ENCODE results near the gene MAPRE2.

- no peak for TF ChIP-seq ZBTB2 (CRISPR knock-in tag; IDR thresholded peaks at IDR 0.05; ENCODE audit: low read depth)
- TF ChIP-seq TBP (CRISPR knock-in tag; IDR thresholded peaks at IDR 0.05) = no peak
- TF ChIP-seq REST (IDR thresholded peaks at IDR 0.05; ENCODE audit: borderline replicate concordance in 1 of 2, low read depth in 1 of 2, low read length in 2 of 2) = no peak
- no peak for TF ChIP-seq GABPA (IDR thresholded peaks at IDR 0.05; ENCODE audit: low read depth, low read length)
- no peak for TF ChIP-seq GABPA (CRISPR knock-in tag; IDR thresholded peaks at IDR 0.05; ENCODE audit: low read depth)
- no peak for TF ChIP-seq PHF21A (CRISPR knock-in tag; IDR thresholded peaks at IDR 0.05)
- TF ChIP-seq ZKSCAN8 (CRISPR knock-in tag; IDR thresholded peaks at IDR 0.05; ENCODE audit: borderline replicate concordance) = no peak
- TF ChIP-seq ARID5B (CRISPR knock-in tag; IDR thresholded peaks at IDR 0.05) = no peak
- no peak for TF ChIP-seq CREM (IDR thresholded peaks at IDR 0.05)
- no peak for TF ChIP-seq CREM (CRISPR knock-in tag; IDR thresholded peaks at IDR 0.05)
- no peak for TF ChIP-seq MTA3 (CRISPR knock-in tag; IDR thresholded peaks at IDR 0.05)
- TF ChIP-seq MYC (CRISPR knock-in tag; IDR thresholded peaks at IDR 0.05; ENCODE audit: borderline replicate concordance) = no peak
- no peak for TF ChIP-seq CTCF (CRISPR knock-in tag; IDR thresholded peaks at IDR 0.05)
- no peak for TF ChIP-seq SMAD3 (CRISPR knock-in tag; IDR thresholded peaks at IDR 0.05)
Observed at GRCh38 chr18:35139517-35139916, 98.3 kb downstream of the MAPRE2 start.

All from HepG2 (cell line).